NCI-H510A (cell line): ENCODE data around the gene PIGM.
A peak's percentile ranks its signal among the peaks of the same experiment; 100 is the strongest.

Experiments
- DNase-seq: peaks from one replicate; lab custom pipeline; 2025; lab: John Stamatoyannopoulos, UW

PIGM gene

DNA sequence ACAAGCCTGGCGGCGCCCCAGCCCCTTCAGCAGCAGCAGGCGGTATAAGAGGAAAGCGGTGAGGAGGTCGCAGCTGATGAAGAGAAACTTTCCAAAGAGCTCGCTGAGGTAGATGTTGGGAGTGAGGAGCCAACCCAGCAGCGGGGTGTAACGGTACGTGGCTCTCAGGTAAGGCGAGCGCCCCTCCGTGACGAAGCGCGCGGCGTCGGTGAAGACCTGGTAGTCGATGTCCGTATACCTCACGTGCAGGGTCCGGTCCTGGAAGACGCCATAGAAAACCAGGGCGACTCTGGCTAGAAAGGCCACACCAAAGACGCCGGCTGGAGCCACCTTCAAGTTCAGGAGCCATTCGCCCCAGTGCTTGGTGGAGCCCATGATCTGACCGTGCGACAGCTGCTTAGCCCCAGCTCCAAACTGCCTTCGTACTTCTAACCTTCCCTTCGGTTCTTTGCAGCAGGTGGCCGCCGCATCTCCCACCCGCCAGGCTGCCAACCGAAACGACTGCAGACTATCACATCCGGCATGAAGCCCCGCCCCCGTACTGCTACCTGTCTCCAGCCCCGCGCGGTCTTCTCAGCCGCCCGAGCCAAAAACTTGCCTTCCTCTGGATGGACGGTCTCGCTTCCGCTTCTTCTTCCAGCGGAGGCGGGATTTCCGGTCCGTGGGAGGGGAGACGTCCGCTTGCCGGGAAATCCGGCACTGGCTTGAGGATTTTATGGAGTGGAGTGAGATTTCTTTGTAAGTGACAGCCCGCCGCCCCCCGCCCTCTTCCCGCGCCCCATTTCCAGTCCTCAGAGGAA lies at the start of gene PIGM:
Gene PIGM (minus strand): TSS at position 626 of the 800 bp plus-strand sequence. CDS start 251 bp downstream, at position 375.
- DNase-seq: peak; percentile 97

DNA sequence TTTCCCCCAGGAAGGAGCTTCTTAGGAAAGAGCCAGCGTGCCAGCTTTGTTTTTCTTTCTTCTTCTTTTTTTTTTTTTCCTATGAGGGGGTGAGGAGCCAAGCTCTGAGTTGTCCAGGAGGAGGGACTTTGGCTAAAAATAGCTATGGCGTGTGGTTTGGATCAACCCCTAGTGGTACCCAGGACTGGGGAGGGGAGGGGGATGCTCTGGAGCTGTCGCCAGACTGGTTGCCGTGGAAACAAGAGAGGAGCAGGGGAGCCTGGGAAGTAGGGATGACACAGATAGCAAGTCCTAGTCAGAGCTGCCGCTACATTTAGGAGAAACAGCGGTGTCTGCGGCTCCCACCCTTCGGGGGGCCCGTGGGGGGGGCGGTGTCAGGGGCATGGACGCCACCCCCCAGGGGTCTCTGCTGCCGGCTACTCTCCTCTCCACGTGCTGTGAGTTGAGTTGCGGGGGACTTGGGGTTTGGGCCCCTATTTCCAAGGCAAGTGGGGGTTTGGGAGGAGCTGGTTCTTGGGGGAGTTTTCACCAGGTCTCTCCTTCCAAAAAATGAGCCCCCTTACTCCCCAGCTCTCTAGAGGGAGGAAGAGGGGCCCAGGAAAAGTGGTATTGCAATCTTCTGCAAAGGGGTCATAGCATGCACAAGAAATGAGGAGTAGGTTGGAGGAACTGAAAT lies 49.6 kb upstream of the PIGM start, which contains the start of gene KCNJ9:
Gene KCNJ9 (plus strand): TSS at position 278 of the 676 bp plus-strand sequence. CDS start 2,493 bp downstream, outside the sequence.
- DNase-seq: no peak

DNA sequence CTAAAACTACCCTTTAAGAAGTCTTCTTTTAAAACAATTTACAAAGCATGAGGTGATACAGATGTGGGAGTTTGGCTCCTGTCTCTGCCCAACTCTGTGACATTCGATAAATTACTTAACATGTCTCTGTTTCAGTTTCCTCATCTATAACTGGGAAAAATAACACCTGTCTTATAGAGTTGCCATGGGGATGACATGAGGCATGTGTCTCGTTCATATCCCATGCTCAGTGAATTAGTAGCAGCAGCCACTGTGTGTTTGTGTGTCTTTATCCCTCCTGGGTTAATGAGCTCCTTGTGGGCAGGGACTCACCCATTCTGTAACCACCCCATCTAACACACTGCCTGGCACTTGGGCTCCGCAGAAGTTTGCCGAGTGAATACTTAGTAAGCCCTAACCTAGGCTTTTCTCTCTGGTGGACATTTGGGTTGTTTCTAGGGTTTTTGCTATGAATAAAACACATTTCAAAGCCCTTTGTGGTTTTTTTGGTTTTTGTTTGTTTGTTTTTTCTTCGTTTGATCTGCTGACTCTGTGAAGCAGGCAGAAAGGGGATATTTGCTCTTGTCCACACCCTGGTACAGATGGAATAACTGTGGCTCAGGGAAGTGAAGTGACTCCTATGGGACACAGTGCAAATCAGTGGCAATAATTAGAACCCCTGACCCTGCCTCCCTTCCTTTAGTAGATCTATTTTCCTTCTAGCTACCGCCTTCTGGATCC lies 48.8 kb upstream of the PIGM start:
- no peak for DNase-seq

DNA sequence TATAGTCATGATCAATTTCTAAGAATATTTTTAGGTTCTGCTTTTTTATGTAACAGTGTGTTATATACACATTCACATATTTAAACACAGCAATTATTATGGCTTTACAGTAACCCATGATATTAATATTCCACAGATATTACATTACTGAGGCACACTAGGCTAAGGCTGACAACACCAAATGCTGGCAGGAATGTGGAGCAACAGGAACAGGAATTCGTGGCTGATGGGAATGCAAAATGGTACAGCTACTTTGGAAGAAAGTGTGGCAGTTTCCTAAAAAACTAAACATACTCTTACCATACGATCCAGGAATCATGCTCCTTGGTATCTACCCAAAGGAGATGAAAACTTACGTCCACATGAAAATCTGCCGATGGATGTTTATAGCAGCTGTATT lies 47.7 kb upstream of the PIGM start:
- no peak for DNase-seq

DNA sequence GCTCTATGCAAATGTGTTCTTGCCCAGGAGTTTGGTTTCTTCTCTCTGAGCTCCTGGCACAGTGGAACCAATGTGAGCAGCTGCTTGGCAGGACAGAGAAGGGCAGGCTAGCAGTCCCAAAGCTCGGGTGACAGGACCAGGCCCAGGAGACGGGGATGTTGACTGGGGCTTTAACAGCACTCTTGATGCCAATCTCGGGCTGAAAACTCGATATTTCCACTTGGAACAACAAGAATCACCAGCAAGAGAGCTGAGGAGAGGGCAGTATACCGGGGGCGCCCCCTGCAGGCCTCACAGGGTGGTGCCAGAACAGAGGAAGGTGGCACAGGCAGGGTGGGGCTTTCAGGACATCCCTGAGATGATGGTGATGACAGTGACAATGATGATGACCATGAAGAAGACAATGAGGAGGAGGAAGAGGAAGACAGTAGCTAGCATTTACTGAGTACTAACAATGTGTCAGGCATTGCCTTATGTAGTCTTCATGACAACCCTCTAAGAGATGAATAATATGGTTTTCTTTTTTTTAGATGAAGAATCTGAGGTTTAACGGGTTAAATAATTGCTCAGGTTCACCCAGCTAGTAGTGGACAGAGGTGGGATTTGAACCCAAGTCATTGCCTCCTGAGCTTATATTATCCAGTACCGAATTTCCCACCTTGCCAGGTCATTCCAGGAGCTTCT lies 46.9 kb upstream of the PIGM start:
- no peak for DNase-seq

DNA sequence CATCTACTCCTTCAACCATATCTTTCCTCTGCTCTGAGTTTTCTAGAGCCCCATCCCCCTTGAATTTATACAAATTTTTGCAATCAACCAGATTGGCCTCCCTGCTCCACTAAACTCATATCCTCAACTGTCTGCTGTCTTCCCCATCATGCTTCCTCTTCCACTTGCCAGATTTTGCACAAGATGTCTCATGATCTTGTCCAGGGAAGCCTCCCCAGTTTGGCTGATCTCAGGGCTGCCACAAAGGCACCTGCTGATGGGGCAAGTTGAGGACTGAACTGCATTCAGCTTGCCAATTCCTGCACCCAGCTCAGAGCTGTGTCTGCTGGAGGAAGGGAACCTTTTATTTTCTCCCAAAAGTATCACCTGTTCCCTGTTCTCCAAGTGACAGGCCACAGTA lies 45.7 kb upstream of the PIGM start:
- DNase-seq: no peak

DNA sequence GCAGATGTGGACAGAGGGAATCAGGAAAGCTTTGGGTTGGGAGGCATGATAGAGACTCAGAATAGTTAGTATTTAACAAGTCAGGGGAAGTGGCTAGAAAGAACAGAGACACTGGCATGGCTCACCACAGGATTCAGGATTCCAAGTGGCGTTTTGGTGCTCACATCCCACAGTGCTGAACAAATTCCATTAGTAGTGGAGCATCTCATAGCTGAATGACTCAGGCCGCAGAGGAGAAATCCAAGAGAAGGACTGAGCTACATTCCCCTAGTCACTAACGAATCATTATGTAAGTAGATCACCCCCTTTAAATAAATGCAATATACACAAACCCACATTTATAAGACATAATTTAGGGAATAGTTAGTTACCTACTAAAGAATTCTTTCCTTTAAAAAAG lies 44.5 kb upstream of the PIGM start:
- no peak for DNase-seq

DNA sequence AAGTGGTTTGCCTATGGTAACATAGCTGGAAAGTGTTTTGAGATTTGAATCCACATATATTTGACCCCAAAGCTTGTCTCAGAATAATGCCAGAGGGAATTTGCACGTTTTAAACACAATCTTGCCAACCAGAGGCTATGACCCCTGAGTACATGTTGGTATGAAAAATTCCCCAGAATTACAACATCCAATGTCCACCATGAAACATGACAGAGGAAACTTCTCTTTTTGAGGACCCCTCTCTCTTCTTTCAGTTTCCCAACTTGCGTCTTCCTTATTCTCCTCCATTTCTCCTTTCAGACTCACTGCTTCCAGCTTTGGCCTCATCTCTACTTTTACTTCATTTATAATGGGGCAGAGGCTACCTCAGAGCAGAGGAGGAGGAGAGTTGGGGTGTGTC lies 44.0 kb upstream of the PIGM start:
- no peak for DNase-seq

DNA sequence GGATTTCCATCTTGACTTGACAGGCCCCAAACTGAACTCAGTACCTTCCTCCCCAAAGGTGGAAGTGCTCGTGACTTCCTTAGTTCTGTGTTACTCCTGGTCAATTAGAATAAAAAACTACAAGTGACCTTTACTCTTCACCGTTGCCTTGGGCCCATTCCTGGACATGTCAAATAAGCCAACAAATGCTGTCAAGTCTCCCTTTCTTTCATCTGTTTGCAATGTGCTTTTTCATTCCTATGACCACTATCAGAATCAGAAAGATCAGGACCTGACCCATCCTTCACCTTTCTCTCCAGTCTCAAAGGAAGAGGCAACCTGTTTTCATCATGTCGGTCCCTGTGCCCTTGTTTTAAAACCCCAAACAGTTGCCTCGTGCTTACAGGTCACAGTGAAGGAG lies 43.1 kb upstream of the PIGM start:
- DNase-seq: no peak

DNA sequence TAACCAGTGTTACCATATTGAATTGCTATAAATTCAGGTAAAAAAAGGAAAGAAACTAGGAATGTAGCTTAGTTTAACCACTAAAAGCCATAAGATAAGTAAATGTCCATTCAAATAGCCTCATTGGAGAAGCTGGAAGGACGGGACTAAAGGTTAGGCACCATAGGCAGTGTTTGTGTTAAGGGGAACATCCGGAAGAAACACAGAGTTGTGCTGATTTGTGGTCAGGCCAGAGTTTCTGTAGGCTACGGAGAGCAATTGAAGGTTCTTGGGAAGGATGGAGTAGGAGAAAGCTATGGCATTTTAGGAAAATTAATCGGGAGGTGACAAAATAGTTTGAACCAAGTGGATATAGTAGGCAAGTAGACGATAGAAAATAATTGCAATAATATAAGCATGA lies 39.5 kb upstream of the PIGM start:
- DNase-seq: no peak

DNA sequence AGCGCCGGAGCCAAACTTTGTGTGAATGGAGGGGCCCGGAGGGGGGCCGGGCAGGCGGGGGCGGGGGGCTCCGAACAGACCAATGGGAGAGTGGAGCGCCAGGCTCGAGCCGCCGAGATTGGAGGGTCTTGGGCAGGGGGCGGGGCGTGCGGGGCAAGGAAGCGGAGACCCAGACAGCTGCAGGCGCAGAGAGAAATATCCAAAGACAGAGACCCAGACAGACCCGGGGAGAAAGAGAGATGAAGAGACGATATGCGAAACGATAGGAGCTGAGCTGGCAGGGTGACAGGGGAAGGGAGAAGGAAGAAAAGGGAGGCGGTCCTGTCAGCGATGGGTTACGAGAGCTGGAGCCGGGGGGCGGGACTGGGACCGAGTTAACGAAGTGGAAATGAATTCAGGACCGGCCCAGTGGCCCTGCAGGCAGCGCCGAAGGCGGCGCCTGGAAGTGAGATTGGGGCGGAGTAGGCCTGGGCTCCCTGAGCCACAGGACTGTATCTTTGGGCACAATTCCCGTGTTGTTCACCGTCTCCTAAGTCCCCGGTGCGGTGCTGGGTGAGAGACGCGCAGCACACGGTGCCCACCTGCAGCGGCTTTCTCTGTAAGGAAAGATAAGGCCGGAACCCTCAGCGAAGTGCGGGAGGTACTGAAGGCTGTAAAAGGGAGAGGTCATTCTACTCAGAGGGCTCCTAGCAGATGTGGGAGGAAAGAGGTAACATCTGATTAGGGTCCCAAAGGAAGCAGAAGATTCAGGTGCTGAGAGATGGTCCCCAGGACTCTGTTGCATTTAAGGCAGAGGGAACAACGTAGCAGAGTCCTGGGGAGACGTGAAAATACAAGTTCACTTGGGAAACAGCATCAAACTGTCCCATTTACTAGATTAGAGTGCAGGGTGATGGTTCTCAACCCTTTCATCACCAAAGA lies 38.7 kb upstream of the PIGM start:
- DNase-seq: peak; percentile 77

DNA sequence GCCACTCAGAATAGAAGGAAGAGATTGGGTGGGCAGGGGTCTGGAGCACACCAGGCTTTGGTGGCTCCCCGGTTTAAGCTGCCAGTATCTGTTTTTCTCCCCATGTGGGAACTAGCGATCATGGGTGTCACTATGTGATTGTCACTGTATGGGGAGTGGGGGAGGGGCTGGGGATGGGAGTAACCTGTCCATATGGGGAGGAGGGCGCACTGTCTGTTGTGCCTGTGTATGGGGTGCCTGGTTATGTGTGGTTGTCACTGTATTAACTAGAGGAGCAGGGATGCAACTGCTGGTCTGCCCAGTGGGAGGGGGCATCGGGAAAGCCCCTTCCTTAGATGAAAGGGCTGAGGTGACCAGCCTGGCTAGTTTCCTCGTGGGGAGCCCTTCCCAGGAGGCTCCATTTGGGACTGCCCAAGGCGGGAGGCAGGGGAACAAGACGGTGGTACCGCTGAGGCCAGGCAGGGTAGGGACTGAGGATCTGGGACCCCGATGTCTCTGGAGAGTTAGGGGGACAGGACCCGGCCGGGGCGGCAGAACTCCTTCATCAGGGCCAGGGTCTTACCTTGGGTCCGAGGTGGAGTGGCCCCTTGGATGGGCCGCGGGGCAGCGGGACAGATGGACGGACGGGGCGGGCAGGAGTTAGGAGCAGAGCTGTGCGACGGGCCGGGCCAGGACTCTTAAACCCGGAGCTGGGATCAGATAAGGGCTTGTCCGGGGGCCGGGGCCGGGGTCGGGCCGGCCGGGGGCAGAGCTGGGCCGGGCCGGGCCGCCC lies 37.9 kb upstream of the PIGM start, which contains the start of gene KCNJ10:
Gene KCNJ10 (minus strand): TSS at position 701 of the 772 bp plus-strand sequence. CDS start 27,628 bp downstream, outside the sequence.
- no peak for DNase-seq

DNA sequence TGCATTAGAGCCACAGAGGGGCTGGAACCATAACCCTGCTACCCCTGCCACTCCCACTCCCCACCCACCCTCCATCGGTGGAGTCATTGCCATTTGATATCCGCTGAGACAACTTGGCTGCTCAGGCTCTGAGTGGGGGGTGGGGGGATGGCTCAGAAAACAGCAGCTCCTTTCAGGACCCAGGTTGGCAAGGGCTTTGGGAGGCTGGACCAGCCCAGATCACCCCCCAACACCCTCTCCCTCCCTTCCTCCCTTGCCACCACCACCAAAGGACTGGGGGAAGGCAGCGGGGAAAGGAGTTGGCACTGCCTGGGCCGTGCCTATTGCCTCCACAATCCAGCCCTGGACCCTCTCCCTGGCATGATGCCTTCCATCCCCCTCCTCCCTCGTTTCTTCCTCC lies 36.4 kb upstream of the PIGM start:
- no peak for DNase-seq

DNA sequence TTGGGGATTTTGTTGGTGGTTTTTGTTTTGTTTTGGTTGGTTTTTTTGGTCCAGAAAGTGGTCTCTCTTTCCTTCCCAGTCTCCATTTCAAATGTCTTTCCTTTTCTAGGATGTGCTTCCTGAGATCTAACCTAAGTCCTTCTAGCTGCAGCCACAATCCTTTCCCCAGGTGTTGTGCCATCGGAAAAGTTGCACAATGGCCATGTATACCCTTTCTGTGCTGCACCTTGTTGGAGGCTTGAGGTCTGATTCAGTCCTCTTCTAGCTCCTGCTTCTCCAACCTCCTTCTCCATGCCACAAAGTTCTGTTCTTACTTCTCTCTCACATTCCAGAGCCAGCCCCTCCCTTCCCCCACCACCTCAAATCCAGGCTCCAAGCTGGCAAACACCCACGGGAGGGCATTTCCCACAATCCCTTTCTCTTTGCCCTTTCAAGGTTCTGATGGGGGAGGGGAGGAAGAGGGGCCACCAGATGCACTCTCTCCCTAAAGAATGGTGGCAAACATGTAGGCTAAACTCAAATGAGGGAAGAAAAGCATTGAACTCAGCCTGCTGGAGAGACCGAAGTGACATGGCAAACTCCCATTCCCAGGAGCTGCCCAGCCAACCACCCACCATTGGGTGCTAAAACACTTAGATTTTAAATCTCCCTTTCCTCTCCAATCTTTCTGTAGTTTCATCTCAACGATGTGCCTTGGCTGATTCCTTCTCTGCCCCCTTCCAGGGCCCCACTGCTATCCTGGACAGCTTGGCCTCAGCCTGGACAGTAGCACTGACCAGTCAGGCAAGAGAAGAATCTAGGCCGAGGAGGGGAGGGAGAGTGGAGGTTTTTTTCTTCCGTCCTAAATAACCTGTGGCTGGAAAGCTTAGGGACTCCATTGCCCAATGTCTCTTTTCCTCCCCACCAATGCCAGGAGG lies 35.3 kb upstream of the PIGM start:
- DNase-seq: no peak

DNA sequence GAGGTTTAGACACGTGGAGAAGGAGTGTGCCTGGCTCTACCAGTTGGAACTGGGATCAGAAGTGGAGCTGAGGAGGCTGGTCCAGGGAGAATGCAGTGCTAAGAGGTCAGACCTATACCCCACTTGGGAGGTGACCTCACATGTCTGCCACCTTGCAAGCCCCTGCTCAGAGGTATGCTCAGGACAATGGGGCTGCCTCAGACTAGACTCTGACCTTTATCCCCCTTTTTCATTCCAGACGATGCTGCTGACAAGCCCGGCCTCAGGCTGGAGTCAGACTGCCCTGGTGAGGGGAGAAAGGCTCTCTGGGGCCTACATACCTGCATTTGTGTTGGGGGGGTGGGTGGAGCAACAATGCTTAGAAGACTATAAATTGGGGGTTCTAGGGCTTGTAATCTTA lies 33.0 kb upstream of the PIGM start:
- DNase-seq: no peak

DNA sequence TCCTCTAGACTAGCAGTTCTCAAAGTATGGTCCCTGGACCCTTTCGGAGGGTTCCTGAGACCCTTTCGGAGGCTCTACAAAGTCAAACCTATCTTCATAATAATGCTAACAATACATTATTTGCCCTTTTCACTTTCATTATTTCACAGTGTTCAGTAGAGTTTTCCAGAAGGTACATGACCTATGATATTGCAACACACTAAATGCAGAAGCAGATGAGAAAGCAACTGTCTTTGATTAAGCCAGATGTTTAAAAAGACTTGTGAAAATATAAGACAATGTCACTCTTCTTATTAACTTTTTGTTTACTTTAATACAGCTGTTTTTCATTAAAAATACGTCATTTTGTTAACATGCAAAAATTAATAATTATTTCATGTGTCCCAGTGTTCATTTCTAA lies 32.4 kb upstream of the PIGM start:
- DNase-seq: no peak

DNA sequence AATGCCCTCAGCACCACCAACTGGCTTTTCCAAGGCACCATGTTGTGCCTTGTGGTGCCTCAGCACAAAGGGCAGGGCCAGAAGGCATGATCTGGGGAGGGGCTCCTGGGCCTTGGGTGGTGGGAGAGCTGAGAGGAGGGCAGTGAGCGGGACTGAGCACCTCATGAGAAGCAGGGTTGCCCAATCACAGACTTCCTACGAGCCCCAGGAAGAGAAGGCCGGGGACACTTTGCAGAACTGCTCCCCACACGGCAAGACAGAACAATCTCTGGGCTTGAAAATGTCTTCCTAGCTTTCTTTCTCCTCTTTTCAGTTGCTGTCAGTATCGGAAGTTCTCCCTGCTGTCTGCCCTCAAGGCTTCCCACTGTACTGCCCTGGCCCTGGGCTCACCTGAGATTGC lies 31.4 kb upstream of the PIGM start:
- DNase-seq: no peak

DNA sequence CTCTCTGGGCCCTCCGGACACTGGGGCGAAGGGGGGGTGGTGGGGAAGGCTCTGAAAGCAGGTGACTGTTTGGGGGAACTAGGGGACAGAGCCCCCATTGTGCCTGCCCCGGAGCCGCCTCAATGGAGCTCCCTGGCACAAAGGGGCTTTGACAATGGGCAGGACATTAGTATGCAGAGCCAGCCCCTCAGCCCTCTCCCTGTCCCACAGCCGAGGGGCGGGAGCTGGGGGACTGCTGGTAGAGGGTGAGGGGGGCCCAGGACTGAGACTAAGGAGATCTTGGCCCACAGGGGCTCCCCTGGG lies 30.4 kb upstream of the PIGM start:
- DNase-seq: no peak
